PC-3 (cell line): ENCODE measurements around the gene DGKD. TPM values are rescaled to one million over a fixed set of nuclear protein-coding genes. Genes with fewer than 3 reads are reported as not detected.
"Not testable (repeated sequence)": the region's sequence is repeated elsewhere in the genome, so short reads cannot be mapped to it uniquely, and the experiment has no call there.

Source experiments
- ATAC-seq: fragments of 200-7000 bp; cut with Tn5 transposase; 2 replicates; pipeline ENCODE4 v1.9.1; 2020; ENCODE audit warnings: mild to moderate bottlenecking, moderate library complexity
- BruUV-seq: library from RNA; stranded (reverse); fragments of 400-500 nt; replicated peaks from 2 replicates; lab custom pipeline; 2021; lab: Mats Ljungman, UMichigan
- CTCF ChIA-PET: fragments of 300-600 bp; sonication (Branson Sonifier 250); formaldehyde crosslinking; loops from one replicate; lab custom pipeline; 2022; ENCODE audit warnings: antibody characterized with exemption; lab: Charles Lee
- POLR2A ChIA-PET: fragments of 300-600 bp; sonication (Branson Sonifier 250); formaldehyde crosslinking; loops from one replicate; lab custom pipeline; 2022; ENCODE audit warnings: antibody characterized with exemption; ENCODE audit not compliant: unreplicated experiment; lab: Charles Lee
- DNase-seq: peaks from one replicate; pipeline ENCODE4 v3.0.0-alpha.2; 2015
- H2AFZ ChIP-seq: fragments of 300-600 bp; sonication (generic); 2 replicates; pipeline ENCODE4 v1.6.0; 2016; ENCODE audit warnings: antibody characterized with exemption, low read length
- H3F3A ChIP-seq: fragments of 300-600 bp; sonication (generic); one replicate; pipeline ENCODE4 v1.6.0; 2017; ENCODE audit warnings: antibody characterized with exemption, low read length, control low read depth, mild to moderate bottlenecking; ENCODE audit not compliant: unreplicated experiment
- H3K27ac ChIP-seq: fragments of 300-600 bp; sonication (generic); 2 replicates; pipeline ENCODE4 v1.5.1; 2016; ENCODE audit warnings: mild to moderate bottlenecking, low read length
- H3K27me3 ChIP-seq: fragments of 300-600 bp; sonication (generic); 2 replicates; pipeline ENCODE4 v1.6.1; 2016; ENCODE audit warnings: low read length, mixed read lengths
- H3K36me3 ChIP-seq: fragments of 300-600 bp; sonication (generic); 2 replicates; pipeline ENCODE4 v1.6.1; 2016; ENCODE audit warnings: low read depth, mixed run types, low read length, mixed read lengths
- H3K4me1 ChIP-seq: fragments of 300-600 bp; sonication (generic); 2 replicates; pipeline ENCODE4 v1.5.1; 2016; ENCODE audit warnings: low read length; ENCODE audit not compliant: insufficient read depth
- H3K4me2 ChIP-seq: fragments of 300-600 bp; sonication (generic); 2 replicates; pipeline ENCODE4 v1.6.0; 2016; ENCODE audit warnings: low read length
- H3K4me3 ChIP-seq: fragments of 300-600 bp; sonication (generic); 2 replicates; pipeline ENCODE4 v1.5.1; 2016; ENCODE audit warnings: mild to moderate bottlenecking, low read length, mixed read lengths
- H3K79me2 ChIP-seq: fragments of 300-600 bp; sonication (generic); 2 replicates; pipeline ENCODE4 v1.6.1; 2017; ENCODE audit warnings: low read length, mixed read lengths
- H3K9ac ChIP-seq: fragments of 300-600 bp; sonication (generic); 2 replicates; pipeline ENCODE4 v1.6.0; 2016; ENCODE audit warnings: mild to moderate bottlenecking, low read length
- H3K9me2 ChIP-seq: fragments of 300-600 bp; sonication (generic); replicated peaks from 2 replicates; pipeline ENCODE4 v1.6.1; 2016; ENCODE audit warnings: mixed run types, low read length, mixed read lengths
- H3K9me3 ChIP-seq: fragments of 300-600 bp; sonication (generic); 2 replicates; pipeline ENCODE4 v1.6.1; 2016; ENCODE audit warnings: low read length, mixed read lengths
- H4K20me1 ChIP-seq: fragments of 300-600 bp; sonication (generic); 2 replicates; pipeline ENCODE4 v1.6.1; 2016; ENCODE audit warnings: low read length, mixed read lengths
- CTCF ChIP-seq: fragments of 300-600 bp; sonication (generic); conservative IDR thresholded peaks from 2 replicates; pipeline ENCODE4 v1.5.1; 2017; ENCODE audit warnings: antibody characterized with exemption, low read depth, mild to moderate bottlenecking, low read length
- EZH2 ChIP-seq: fragments of 300-600 bp; sonication (generic); IDR thresholded peaks from one replicate; pipeline ENCODE4 v1.6.1; 2017; ENCODE audit warnings: antibody characterized with exemption, mild to moderate bottlenecking, low read length; ENCODE audit not compliant: unreplicated experiment
- EZH2phosphoT487 ChIP-seq: fragments of 300-600 bp; sonication (generic); IDR thresholded peaks from 2 replicates; pipeline ENCODE4 v1.6.1; 2018; ENCODE audit warnings: mild to moderate bottlenecking, antibody characterized with exemption, low read length, borderline replicate concordance
- intact Hi-C: fragments of 100-400 bp; cut with micrococcal nuclease; formaldehyde crosslinking; loops from 2 replicates; pipeline ENCODE4 v1.9.0; 2023
- total RNA-seq: library from RNA; depleted of rRNA; stranded (reverse); fragments of >200 nt; gene quantifications from 2 replicates; pipeline ENCODE4 v1.2.3, GENCODE V29; 2014

The DGKD gene
- total RNA-seq, 1 experiment from 2014 or later: 23.3 TPM

GRCh38 chr2:233334915-233335314 lies 19.4 kb upstream of the DGKD start:
- no peak for TF ChIP-seq EZH2phosphoT487
- TF ChIP-seq CTCF: no peak
- no peak for TF ChIP-seq EZH2
- no peaks in the 10 kb centered on the region for H4K20me1 ChIP-seq
- H3K9ac ChIP-seq: no peak overlapping the region
- no peak overlapping the region for H3K4me2 ChIP-seq
- no peak overlapping the region for H2AFZ ChIP-seq
- H3K9me3 ChIP-seq: no peaks in the 10 kb centered on the region
- H3K4me3 ChIP-seq: no peak overlapping the region
- H3K36me3 ChIP-seq: no peaks in the 10 kb centered on the region
- H3K27me3 ChIP-seq: no peaks in the 10 kb centered on the region
- no peak overlapping the region for H3K27ac ChIP-seq
- POLR2A ChIA-PET: no interaction called here
- ATAC-seq (no peak), DNase-seq (no peak)
- no peaks in the 10 kb centered on the region for H3F3A ChIP-seq
- CTCF ChIA-PET: no interaction called here
- H3K79me2 ChIP-seq: no peaks in the 10 kb centered on the region
- no peaks in the 10 kb centered on the region for H3K9me2 ChIP-seq
- H3K4me1 ChIP-seq: no peaks in the 10 kb centered on the region
- intact Hi-C loops: no loop called here
- no TSS peak for BruUV-seq

DNA sequence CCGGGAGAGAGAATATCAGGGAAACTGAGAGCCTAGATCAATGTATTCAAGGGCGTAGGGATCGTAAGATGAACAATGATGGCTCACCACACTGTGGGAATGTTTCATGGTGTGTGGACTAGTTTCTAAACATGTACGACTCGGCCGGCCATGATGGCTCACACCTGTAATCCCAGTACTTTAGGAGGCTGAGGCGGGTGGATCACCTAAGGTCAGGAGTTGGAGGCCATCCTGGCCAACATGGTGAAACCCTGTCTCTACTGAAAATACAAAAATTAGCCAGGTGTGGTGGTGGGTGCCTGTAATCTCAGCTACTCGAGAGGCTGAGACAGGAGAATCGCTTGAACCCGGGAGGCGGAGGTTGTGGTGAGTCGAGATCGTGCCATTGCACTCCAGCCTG lies 18.2 kb upstream of the DGKD start:
- DNase-seq, CTCF ChIA-PET, H3F3A ChIP-seq, intact Hi-C loops, H3K27me3 ChIP-seq, BruUV-seq, H3K4me3 ChIP-seq, ATAC-seq, H3K4me2 ChIP-seq, H3K9ac ChIP-seq, H2AFZ ChIP-seq, H4K20me1 ChIP-seq, H3K9me3 ChIP-seq, H3K36me3 ChIP-seq, H3K79me2 ChIP-seq, H3K9me2 ChIP-seq, POLR2A ChIA-PET, H3K27ac ChIP-seq, H3K4me1 ChIP-seq: not testable (repeated sequence)

- ATAC-seq (no peak), DNase-seq (no peak)
- Histone ChIP-seq H3K27me3 (no peaks in the 10 kb centered on the region), H3K9me2 (no peaks in the 10 kb centered on the region), H3K79me2 (no peaks in the 10 kb centered on the region), H3K4me2 (no peak overlapping the region), H3K4me3 (no peak overlapping the region), H3K27ac (no peak overlapping the region), H3K9me3 (no peaks in the 10 kb centered on the region), H4K20me1 (no peaks in the 10 kb centered on the region), H3K36me3 (no peaks in the 10 kb centered on the region), H2AFZ (no peak overlapping the region), H3F3A (no peaks in the 10 kb centered on the region), H3K4me1 (no peaks in the 10 kb centered on the region), H3K9ac (no peak overlapping the region)
- no TSS peak for BruUV-seq
- intact Hi-C loops: no loop called here
- TF ChIP-seq EZH2phosphoT487 (no peak), EZH2 (no peak), CTCF (no peak)
- POLR2A ChIA-PET: interaction anchor here (0.6 kb wide), 1 partner anchor 43 kb away, joined by 4 read pairs; no protein-coding TSS in a partner anchor
- CTCF ChIA-PET: no interaction called here
Measured at GRCh38 chr2:233336541-233336940, 17.8 kb upstream of the DGKD start.
